ENCODE measurements around the gene ZNF354C. TPM values are rescaled to one million over a fixed set of nuclear protein-coding genes. Genes with fewer than 3 reads are reported as not detected.

ZNF354C gene
- total RNA-seq, 1 experiment from 2014 or later, result 0.07 TPM

GRCh38 chr5:179111267-179112207, 51.4 kb downstream of the ZNF354C start:
- TF ChIP-seq POLR2AphosphoS5 (IDR thresholded peaks at IDR 0.05; ENCODE audit: low read depth, low read length), result no peak
- intact Hi-C loops (cut with micrococcal nuclease), result no loop called here
- no peaks in the 10 kb centered on the region for H3K79me2 ChIP-seq (ENCODE audit: insufficient read depth, low read length)
- no peak for ATAC-seq
- H3K36me3 ChIP-seq (ENCODE audit: control insufficient read depth in 1 of 2, insufficient read depth in 2 of 2, low read length in 2 of 2), result no peaks in the 10 kb centered on the region
- no peak overlapping the region for H3K27ac ChIP-seq (ENCODE audit: low read depth, low read length)
- POLR2A ChIA-PET, result no interaction called here
- H3K27me3 ChIP-seq (ENCODE audit: insufficient read depth, low read length), result no peaks in the 10 kb centered on the region
- DNase-seq (ENCODE audit: low read depth, low spot score), result no peak
- no peak overlapping the region for H3K4me2 ChIP-seq (ENCODE audit: low read length)
- no peaks in the 10 kb centered on the region for H3K4me1 ChIP-seq (ENCODE audit: control insufficient read depth in 1 of 2, insufficient read depth in 2 of 2, low read length in 2 of 2)
- no peaks in the 10 kb centered on the region for H4K20me1 ChIP-seq (ENCODE audit: insufficient read depth)
- H3K9me3 ChIP-seq (ENCODE audit: control insufficient read depth in 1 of 2, insufficient read depth in 1 of 2, low read depth in 1 of 2, low read length in 2 of 2), result no peaks in the 10 kb centered on the region
- no peaks in the 10 kb centered on the region for H3K9me2 ChIP-seq (ENCODE audit: insufficient read depth)
- CTCF ChIA-PET, result no interaction called here
- no peak overlapping the region for H3K4me3 ChIP-seq (replicated peaks in 1 of 2; ENCODE audit: low read depth in 1 of 2, low read length in 2 of 2)
- BruUV-seq (replicated peaks), result no TSS peak
- RAD21 ChIA-PET (ENCODE audit: low non-redundant PET in 1 of 2, low total read pairs in 2 of 2, uncharacterized antibody in 2 of 2, unreplicated experiment in 2 of 2), result no interaction called here
- H2AFZ ChIP-seq (ENCODE audit: low read depth, low read length, poor library complexity, severe bottlenecking), result no peak overlapping the region
- no peak overlapping the region for H3K9ac ChIP-seq (ENCODE audit: low read length)

- Histone ChIP-seq H4K20me1 (ENCODE audit: insufficient read depth) (no peaks in the 10 kb centered on the region), H3K9me2 (ENCODE audit: insufficient read depth) (no peaks in the 10 kb centered on the region), H3K27me3 (ENCODE audit: insufficient read depth, low read length) (no peaks in the 10 kb centered on the region), H2AFZ (ENCODE audit: low read depth, low read length, poor library complexity, severe bottlenecking) (no peak overlapping the region), H3K79me2 (ENCODE audit: insufficient read depth, low read length) (no peaks in the 10 kb centered on the region), H3K9ac (ENCODE audit: low read length) (no peak overlapping the region), H3K4me1 (ENCODE audit: control insufficient read depth in 1 of 2, insufficient read depth in 2 of 2, low read length in 2 of 2) (no peaks in the 10 kb centered on the region), H3K9me3 (ENCODE audit: control insufficient read depth in 1 of 2, insufficient read depth in 1 of 2, low read depth in 1 of 2, low read length in 2 of 2) (no peaks in the 10 kb centered on the region), H3K27ac (ENCODE audit: low read depth, low read length) (no peak overlapping the region), H3K36me3 (ENCODE audit: control insufficient read depth in 1 of 2, insufficient read depth in 2 of 2, low read length in 2 of 2) (no peaks in the 10 kb centered on the region), H3K4me3 (replicated peaks in 1 of 2; ENCODE audit: low read depth in 1 of 2, low read length in 2 of 2) (no peak overlapping the region), H3K4me2 (ENCODE audit: low read length) (no peak overlapping the region)
- DNase-seq (ENCODE audit: low read depth, low spot score) (no peak), ATAC-seq (no peak)
- ChIA-PET POLR2A (no interaction called here), CTCF (no interaction called here), RAD21 (ENCODE audit: low non-redundant PET in 1 of 2, low total read pairs in 2 of 2, uncharacterized antibody in 2 of 2, unreplicated experiment in 2 of 2) (no interaction called here)
- intact Hi-C loops (cut with micrococcal nuclease), result no loop called here
- no TSS peak for BruUV-seq (replicated peaks)
- TF ChIP-seq ZFX (IDR thresholded peaks at IDR 0.05), result no peak
- TF ChIP-seq ELF1 (IDR thresholded peaks at IDR 0.05; ENCODE audit: borderline replicate concordance, low read depth), result no peak
- no peak for TF ChIP-seq SIN3A (IDR thresholded peaks at IDR 0.05; ENCODE audit: low read depth)
- TF ChIP-seq POLR2AphosphoS5 (IDR thresholded peaks at IDR 0.05; ENCODE audit: low read depth, low read length), result no peak
- TF ChIP-seq FOSL1 (IDR thresholded peaks at IDR 0.05; ENCODE audit: low read depth), result no peak
- TF ChIP-seq JUND (IDR thresholded peaks at IDR 0.05), result no peak
- no peak for TF ChIP-seq SRF (IDR thresholded peaks at IDR 0.05; ENCODE audit: low read depth)
- TF ChIP-seq TCF7L2 (IDR thresholded peaks at IDR 0.05; ENCODE audit: borderline replicate concordance, extremely low read depth, insufficient read depth, insufficient read length), result no peak
- TF ChIP-seq CTCF (IDR thresholded peaks at IDR 0.05 in 2 of 3, conservative IDR thresholded peaks at IDR 0.05 in 1 of 3; ENCODE audit: borderline replicate concordance in 1 of 3, insufficient read depth in 1 of 3, low read depth in 2 of 3, low read length in 2 of 3), result no peak
- TF ChIP-seq YY1 (IDR thresholded peaks at IDR 0.05; ENCODE audit: extremely low read depth, insufficient replicate concordance, low read depth, low read length), result no peak
- TF ChIP-seq CBX3 (IDR thresholded peaks at IDR 0.05; ENCODE audit: low read depth), result no peak
- TF ChIP-seq MAX (IDR thresholded peaks at IDR 0.05), result no peak
- no peak for TF ChIP-seq EZH2phosphoT487 (IDR thresholded peaks at IDR 0.05; ENCODE audit: borderline replicate concordance)
- no peak for TF ChIP-seq CEBPB (IDR thresholded peaks at IDR 0.05; ENCODE audit: low read depth)
- no peak for TF ChIP-seq ZBTB33 (IDR thresholded peaks at IDR 0.05; ENCODE audit: extremely low read depth, insufficient replicate concordance, low read length)
Observed at GRCh38 chr5:179112469-179113142, 52.4 kb downstream of the ZNF354C start.
